H9 (cell line): ENCODE measurements around the gene CDH18. TPM values are rescaled to one million over a fixed set of nuclear protein-coding genes. Genes with fewer than 3 reads are reported as not detected.

Source experiments
- DNase-seq: peaks from one replicate; pipeline ENCODE4 v3.0.0-alpha.2; 2017
- H2AFZ ChIP-seq: one replicate; pipeline ENCODE4 v1.6.1; 2013; ENCODE audit warnings: mild to moderate bottlenecking, low read length, control low read depth, moderate library complexity
- H2AK5ac ChIP-seq: 2 replicates; pipeline ENCODE4 v1.6.1; 2013; ENCODE audit warnings: low read length, control low read depth, mixed read lengths; ENCODE audit not compliant: insufficient read length
- H2BK120ac ChIP-seq: one replicate; pipeline ENCODE4 v1.6.1; 2013; ENCODE audit warnings: low read depth, mild to moderate bottlenecking, low read length, control low read depth, inconsistent platforms; ENCODE audit not compliant: poor library complexity, severe bottlenecking
- H2BK12ac ChIP-seq: 2 replicates; pipeline ENCODE4 v1.6.1; 2013; ENCODE audit warnings: low read length, control low read depth, mixed read lengths, low read depth; ENCODE audit not compliant: insufficient read length
- H2BK15ac ChIP-seq: 2 replicates; pipeline ENCODE4 v1.6.1; 2013; ENCODE audit warnings: low read depth, low read length, control low read depth
- H2BK20ac ChIP-seq: one replicate; pipeline ENCODE4 v1.6.1; 2013; ENCODE audit warnings: low read depth, mild to moderate bottlenecking, low read length, control low read depth, inconsistent platforms; ENCODE audit not compliant: poor library complexity, severe bottlenecking
- H2BK5ac ChIP-seq: 2 replicates; pipeline ENCODE4 v1.6.1; 2013; ENCODE audit warnings: low read length, control low read depth, mixed read lengths; ENCODE audit not compliant: insufficient read length
- H3K14ac ChIP-seq: 2 replicates; pipeline ENCODE4 v1.6.1; 2013; ENCODE audit warnings: low read length, control low read depth; ENCODE audit not compliant: insufficient read depth
- H3K18ac ChIP-seq: 2 replicates; pipeline ENCODE4 v1.6.1; 2013; ENCODE audit warnings: low read depth, mild to moderate bottlenecking, mixed read lengths, low read length, control low read depth; ENCODE audit not compliant: insufficient read length
- H3K23ac ChIP-seq: 2 replicates; pipeline ENCODE4 v1.6.1; 2013; ENCODE audit warnings: low read length, control low read depth, mixed read lengths, low read depth; ENCODE audit not compliant: insufficient read length
- H3K23me2 ChIP-seq: 2 replicates; pipeline ENCODE4 v1.6.1; 2013; ENCODE audit warnings: low read depth, mild to moderate bottlenecking, mixed read lengths, low read length, control low read depth; ENCODE audit not compliant: insufficient read length, poor library complexity, severe bottlenecking
- H3K27ac ChIP-seq: 2 replicates; pipeline ENCODE4 v1.5.1; 2013; ENCODE audit warnings: low read length, control low read depth, mixed read lengths, low read depth; ENCODE audit not compliant: insufficient read length
- H3K27me3 ChIP-seq: 2 replicates; pipeline ENCODE4 v1.6.1; 2013; ENCODE audit warnings: low read length, control low read depth, inconsistent platforms; ENCODE audit not compliant: insufficient read depth
- H3K4ac ChIP-seq: 2 replicates; pipeline ENCODE4 v1.6.1; 2013; ENCODE audit warnings: low read depth, mild to moderate bottlenecking, control low read depth, inconsistent platforms, low read length, moderate library complexity
- H3K4me1 ChIP-seq: 2 replicates; pipeline ENCODE4 v1.6.1; 2013; ENCODE audit warnings: low read length, control low read depth, inconsistent platforms; ENCODE audit not compliant: insufficient read depth
- H3K4me2 ChIP-seq: 2 replicates; pipeline ENCODE4 v1.6.1; 2013; ENCODE audit warnings: low read length, control low read depth, mixed read lengths; ENCODE audit not compliant: insufficient read length, insufficient read depth
- H3K56ac ChIP-seq: 2 replicates; pipeline ENCODE4 v1.6.1; 2013; ENCODE audit warnings: low read depth, mild to moderate bottlenecking, mixed read lengths, low read length, control low read depth; ENCODE audit not compliant: insufficient read length
- H3K79me1 ChIP-seq: 2 replicates; pipeline ENCODE4 v1.6.1; 2013; ENCODE audit warnings: low read depth, mild to moderate bottlenecking, moderate library complexity, low read length, control low read depth, inconsistent platforms; ENCODE audit not compliant: insufficient read depth, poor library complexity, severe bottlenecking
- H3K79me2 ChIP-seq: 2 replicates; pipeline ENCODE4 v1.6.1; 2013; ENCODE audit warnings: low read length, control low read depth, inconsistent platforms; ENCODE audit not compliant: insufficient read depth
- H3K9ac ChIP-seq: 2 replicates; pipeline ENCODE4 v1.6.1; 2013; ENCODE audit warnings: low read length, control low read depth, mixed read lengths; ENCODE audit not compliant: insufficient read length; ENCODE audit errors: extremely low read depth
- H3K9me3 ChIP-seq: one replicate; pipeline ENCODE4 v1.6.1; 2013; ENCODE audit warnings: low read depth, low read length, inconsistent platforms; ENCODE audit not compliant: control insufficient read depth
- H3T11ph ChIP-seq: one replicate; pipeline ENCODE4 v1.6.1; 2013; ENCODE audit warnings: mild to moderate bottlenecking, low read length, control low read depth, inconsistent platforms
- H4K20me1 ChIP-seq: one replicate; pipeline ENCODE4 v1.6.1; 2013; ENCODE audit not compliant: control insufficient read depth, insufficient read length, insufficient read depth
- H4K5ac ChIP-seq: 2 replicates; pipeline ENCODE4 v1.6.1; 2013; ENCODE audit warnings: low read depth, mild to moderate bottlenecking, mixed read lengths, low read length, control low read depth; ENCODE audit not compliant: insufficient read length
- H4K8ac ChIP-seq: replicated peaks from 2 replicates; pipeline ENCODE4 v1.6.1; 2013; ENCODE audit warnings: low read length, control low read depth, mixed read lengths, low read depth; ENCODE audit not compliant: insufficient read length
- H4K91ac ChIP-seq: 2 replicates; pipeline ENCODE4 v1.6.1; 2013; ENCODE audit warnings: low read depth, mild to moderate bottlenecking, moderate library complexity, mixed read lengths, low read length, control low read depth; ENCODE audit not compliant: insufficient read length
- H3K27ac Mint-ChIP-seq, 3 experiments: 2 replicates in 2 of 3; 3 replicates in 1 of 3; pipeline ENCODE4 v1.8.0; 2020 to 2021; ENCODE audit warnings: mixed read lengths in 3 of 3, mild to moderate bottlenecking in 1 of 3, moderate library complexity in 1 of 3
- H3K27me3 Mint-ChIP-seq: 2 replicates; pipeline ENCODE4 v1.8.0; 2021; ENCODE audit warnings: low read depth, mild to moderate bottlenecking, moderate library complexity, mixed read lengths
- H3K36me3 Mint-ChIP-seq, 3 experiments: 2 replicates in 2 of 3; 3 replicates in 1 of 3; pipeline ENCODE4 v1.8.0; 2020 to 2021; ENCODE audit warnings: low read depth in 3 of 3, mixed read lengths in 3 of 3; ENCODE audit not compliant: insufficient read depth in 1 of 3
- H3K4me1 Mint-ChIP-seq, 2 experiments: 2 replicates each; pipeline ENCODE4 v1.8.0; 2020; ENCODE audit warnings: mixed read lengths in 2 of 2
- H3K4me3 Mint-ChIP-seq, 2 experiments: 2 replicates in 1 of 2; 3 replicates in 1 of 2; pipeline ENCODE4 v1.8.0; 2020 to 2021; ENCODE audit warnings: mild to moderate bottlenecking in 2 of 2, mixed read lengths in 2 of 2, moderate library complexity in 1 of 2
- H3K9me3 Mint-ChIP-seq, 2 experiments: 2 replicates in 1 of 2; 3 replicates in 1 of 2; pipeline ENCODE4 v1.8.0; 2020; ENCODE audit warnings: mild to moderate bottlenecking in 2 of 2, mixed read lengths in 2 of 2, moderate library complexity in 1 of 2
- WGBS: extraction: QIAGEN DNeasy Blood & Tissue Kit; methylation state at CpG from one replicate; pipeline ENCODE4 v1.1.7; 2013; ENCODE audit warnings: missing lambda C conversion rate, low lambda C conversion rate, mixed read lengths; ENCODE audit not compliant: insufficient read length; ENCODE audit errors: extremely low coverage; 5-methylcytosine and 5-hydroxymethylcytosine counted together
- total RNA-seq: library from RNA; stranded (reverse); gene quantifications from 2 replicates; pipeline ENCODE4 v1.2.1, GENCODE V29; 2021
- TF ChIP-seq, protein P1 (sequence below): fragments of 200-600 bp; sonication (generic); conservative IDR thresholded peaks from 3 replicates; pipeline ENCODE4 v1.8.0; 2021; ENCODE audit warnings: antibody characterized with exemption, mild to moderate bottlenecking

CDH18 gene
- total RNA-seq, 1 experiment from 2014 or later = not detected

DNA sequence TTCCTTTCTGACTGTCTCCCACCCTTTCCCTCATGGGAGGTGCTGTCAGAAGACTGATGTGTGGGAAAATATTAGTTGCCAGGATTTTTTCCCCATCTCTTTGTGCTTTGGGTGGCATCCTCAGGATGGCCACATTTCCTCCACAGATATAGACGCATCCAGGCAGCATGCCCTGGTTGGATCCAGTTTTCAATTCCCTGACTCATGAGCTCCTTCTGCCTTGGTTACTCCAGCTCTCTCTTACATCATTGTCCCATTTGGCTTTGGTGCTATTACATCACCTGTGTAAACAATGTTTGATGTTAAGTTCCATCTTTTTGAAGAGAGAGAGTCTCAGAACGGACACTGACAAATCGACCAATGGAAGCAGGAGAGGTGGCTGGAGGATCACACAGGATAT is 302.5 kb downstream of the CDH18 start:
- Mint-ChIP-seq H3K27ac (no peak overlapping the region), H3K36me3 (peaks cover 10 to 25% (median 14%) of the 10 kb centered on the region in 3 experiments; a peak in 6 of 7 replicates), H3K4me3 (no peak overlapping the region), H3K4me1 (peaks cover 2 to 4% of the 10 kb centered on the region in 2 experiments), H3K9me3 (peaks cover 9 to 15% of the 10 kb centered on the region in 2 experiments; a peak in 4 of 5 replicates), H3K27me3 (no peaks in the 10 kb centered on the region)
- Histone ChIP-seq H4K5ac (no peak overlapping the region), H3T11ph (no peak overlapping the region), H4K8ac (no peak overlapping the region), H2BK12ac (no peak overlapping the region), H3K23me2 (no peaks in the 10 kb centered on the region), H3K4me2 (no peak overlapping the region), H4K20me1 (no peaks in the 10 kb centered on the region), H2BK120ac (no peak overlapping the region), H3K4me1 (no peaks in the 10 kb centered on the region), H3K79me2 (no peaks in the 10 kb centered on the region), H2BK15ac (no peak overlapping the region), H2AK5ac (no peak overlapping the region), H3K23ac (no peak overlapping the region), H2BK20ac (no peak overlapping the region), H3K18ac (no peak overlapping the region), H3K4ac (no peak overlapping the region), H3K27ac (no peak overlapping the region), H3K27me3 (no peaks in the 10 kb centered on the region), H2BK5ac (no peak overlapping the region), H4K91ac (no peak overlapping the region), H3K56ac (no peak overlapping the region), H2AFZ (no peak overlapping the region), H3K9ac (no peak overlapping the region), H3K14ac (no peak overlapping the region), H3K79me1 (no peaks in the 10 kb centered on the region), H3K9me3 (no peaks in the 10 kb centered on the region)
- TF ChIP-seq, protein P1, sequence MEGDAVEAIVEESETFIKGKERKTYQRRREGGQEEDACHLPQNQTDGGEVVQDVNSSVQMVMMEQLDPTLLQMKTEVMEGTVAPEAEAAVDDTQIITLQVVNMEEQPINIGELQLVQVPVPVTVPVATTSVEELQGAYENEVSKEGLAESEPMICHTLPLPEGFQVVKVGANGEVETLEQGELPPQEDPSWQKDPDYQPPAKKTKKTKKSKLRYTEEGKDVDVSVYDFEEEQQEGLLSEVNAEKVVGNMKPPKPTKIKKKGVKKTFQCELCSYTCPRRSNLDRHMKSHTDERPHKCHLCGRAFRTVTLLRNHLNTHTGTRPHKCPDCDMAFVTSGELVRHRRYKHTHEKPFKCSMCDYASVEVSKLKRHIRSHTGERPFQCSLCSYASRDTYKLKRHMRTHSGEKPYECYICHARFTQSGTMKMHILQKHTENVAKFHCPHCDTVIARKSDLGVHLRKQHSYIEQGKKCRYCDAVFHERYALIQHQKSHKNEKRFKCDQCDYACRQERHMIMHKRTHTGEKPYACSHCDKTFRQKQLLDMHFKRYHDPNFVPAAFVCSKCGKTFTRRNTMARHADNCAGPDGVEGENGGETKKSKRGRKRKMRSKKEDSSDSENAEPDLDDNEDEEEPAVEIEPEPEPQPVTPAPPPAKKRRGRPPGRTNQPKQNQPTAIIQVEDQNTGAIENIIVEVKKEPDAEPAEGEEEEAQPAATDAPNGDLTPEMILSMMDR = no peak
- DNase-seq = no peak
- WGBS = no CpG with 5 or more reads among the region's 3 CpGs
